Panc1 (cell line): ENCODE results near the gene SNRNP40. TPM values are rescaled to one million over a fixed set of nuclear protein-coding genes. Genes with fewer than 3 reads are reported as not detected.

ENCODE experiments used
- ATAC-seq: fragments of 200-7000 bp; cut with Tn5 transposase; 2 replicates; pipeline ENCODE4 v1.9.1; 2020; ENCODE audit warnings: mild to moderate bottlenecking, moderate library complexity
- BruUV-seq: library from RNA; stranded (reverse); fragments of 400-500 nt; replicated peaks from 2 replicates; lab custom pipeline; 2021; lab: Mats Ljungman, UMichigan
- CTCF ChIA-PET: fragments of 300-600 bp; sonication (Branson Sonifier 250); formaldehyde crosslinking; loops from one replicate; lab custom pipeline; 2022; ENCODE audit warnings: antibody characterized with exemption; lab: Charles Lee
- POLR2A ChIA-PET: fragments of 300-600 bp; sonication (Branson Sonifier 250); formaldehyde crosslinking; loops from one replicate; lab custom pipeline; 2022; ENCODE audit warnings: antibody characterized with exemption; lab: Charles Lee
- DNase-seq: peaks from one replicate; pipeline ENCODE4 v3.0.0-alpha.2; 2010; ENCODE audit warnings: low read depth, low spot score
- H3K27ac ChIP-seq: 2 replicates; pipeline ENCODE4 v1.5.1; 2011; ENCODE audit warnings: mild to moderate bottlenecking, low read length, inconsistent platforms
- H3K27me3 ChIP-seq: fragments of 200-500 bp; sonication (Bioruptor generic); 2 replicates; pipeline ENCODE4 v1.6.0; 2014; ENCODE audit warnings: low read length, inconsistent platforms; ENCODE audit not compliant: control insufficient read depth, insufficient read depth
- H3K36me3 ChIP-seq: fragments of 200-500 bp; sonication (Bioruptor generic); 2 replicates; pipeline ENCODE4 v1.5.1; 2014; ENCODE audit warnings: inconsistent platforms, mild to moderate bottlenecking, low read length, moderate library complexity; ENCODE audit not compliant: control insufficient read depth, insufficient read depth
- H3K4me1 ChIP-seq: 2 replicates; pipeline ENCODE4 v1.5.1; 2011; ENCODE audit warnings: inconsistent platforms, mild to moderate bottlenecking, low read length, moderate library complexity; ENCODE audit not compliant: control insufficient read depth, insufficient read depth
- H3K4me3 ChIP-seq, 2 experiments: 2 replicates each; pipeline ENCODE4 v1.5.1; 2011 to 2012; ENCODE audit warnings: low read depth in 2 of 2, low read length in 2 of 2, mild to moderate bottlenecking in 2 of 2, inconsistent platforms in 1 of 2, moderate library complexity in 1 of 2
- H3K9me3 ChIP-seq: fragments of 200-500 bp; sonication (Bioruptor generic); 2 replicates; pipeline ENCODE4 v1.5.1; 2014; ENCODE audit warnings: low read depth, mild to moderate bottlenecking, inconsistent platforms, low read length, moderate library complexity; ENCODE audit not compliant: control insufficient read depth, insufficient read depth
- POLR2AphosphoS5 ChIP-seq: IDR thresholded peaks from 2 replicates; pipeline ENCODE4 v1.6.1; 2012; ENCODE audit warnings: mild to moderate bottlenecking, low read depth, low read length, moderate library complexity
- REST ChIP-seq, 2 experiments: IDR thresholded peaks; 2 replicates each; pipeline ENCODE4 v1.6.1; 2011 to 2012; ENCODE audit warnings: low read depth in 2 of 2, control low read depth in 1 of 2, low read length in 1 of 2, mild to moderate bottlenecking in 1 of 2, moderate library complexity in 1 of 2; ENCODE audit not compliant: insufficient read depth in 1 of 2
- SIN3A ChIP-seq: IDR thresholded peaks from 2 replicates; pipeline ENCODE4 v1.6.1; 2012; ENCODE audit warnings: low read depth, mild to moderate bottlenecking, low read length, moderate library complexity, borderline replicate concordance; ENCODE audit not compliant: insufficient read depth
- TCF7L2 ChIP-seq: IDR thresholded peaks from 2 replicates; pipeline ENCODE4 v1.6.1; 2011; ENCODE audit warnings: mild to moderate bottlenecking, low read depth, low read length, inconsistent platforms
- in situ Hi-C: cut with HindIII; loops from 2 replicates; pipeline ENCODE4 v1.10.0; 2016; ENCODE audit warnings: low sequenced_read_pairs, low pct_unique_long_range_greater_than_20kb
- intact Hi-C: fragments of 100-400 bp; cut with micrococcal nuclease; formaldehyde crosslinking; loops from one replicate; pipeline ENCODE4 v1.10.0; 2022; ENCODE audit not compliant: unreplicated experiment
- total RNA-seq: library from RNA; stranded (reverse); gene quantifications from one replicate; pipeline ENCODE4 v1.2.1, GENCODE V29; 2021; ENCODE audit not compliant: unreplicated experiment
- TF ChIP-seq, protein P1 (sequence below): fragments of 450-650 bp; IDR thresholded peaks from 2 replicates; pipeline ENCODE4 v1.5.1; 2017; ENCODE audit warnings: mild to moderate bottlenecking

SNRNP40 gene
- total RNA-seq, 1 experiment from 2014 or later, result 99.3 TPM

- no peak for DNase-seq
- Histone ChIP-seq H3K4me3 (peak within 1 kb of the TSS; percentile 33 to 41), H3K4me1 (no peaks in the 10 kb centered on the region), H3K9me3 (no peaks in the 10 kb centered on the region), H3K36me3 (no peaks in the 10 kb centered on the region), H3K27me3 (peaks cover 14% of the 10 kb centered on the region), H3K27ac (no peak within 1 kb of the TSS)
- POLR2A ChIA-PET, result no interaction called here
- in situ Hi-C loops (no loop called here), intact Hi-C loops (loop anchor here (10.0 kb wide), 1 partner anchor 55 kb away; no protein-coding TSS in a partner anchor)
- TF ChIP-seq SIN3A (no peak), POLR2AphosphoS5 (no peak), REST (IDR thresholded peaks at IDR 0.05; ENCODE audit: insufficient read depth in 1 of 2, low read depth in 2 of 2, low read length in 1 of 2) (no peak), TCF7L2 (no peak)
- TF ChIP-seq, protein P1, sequence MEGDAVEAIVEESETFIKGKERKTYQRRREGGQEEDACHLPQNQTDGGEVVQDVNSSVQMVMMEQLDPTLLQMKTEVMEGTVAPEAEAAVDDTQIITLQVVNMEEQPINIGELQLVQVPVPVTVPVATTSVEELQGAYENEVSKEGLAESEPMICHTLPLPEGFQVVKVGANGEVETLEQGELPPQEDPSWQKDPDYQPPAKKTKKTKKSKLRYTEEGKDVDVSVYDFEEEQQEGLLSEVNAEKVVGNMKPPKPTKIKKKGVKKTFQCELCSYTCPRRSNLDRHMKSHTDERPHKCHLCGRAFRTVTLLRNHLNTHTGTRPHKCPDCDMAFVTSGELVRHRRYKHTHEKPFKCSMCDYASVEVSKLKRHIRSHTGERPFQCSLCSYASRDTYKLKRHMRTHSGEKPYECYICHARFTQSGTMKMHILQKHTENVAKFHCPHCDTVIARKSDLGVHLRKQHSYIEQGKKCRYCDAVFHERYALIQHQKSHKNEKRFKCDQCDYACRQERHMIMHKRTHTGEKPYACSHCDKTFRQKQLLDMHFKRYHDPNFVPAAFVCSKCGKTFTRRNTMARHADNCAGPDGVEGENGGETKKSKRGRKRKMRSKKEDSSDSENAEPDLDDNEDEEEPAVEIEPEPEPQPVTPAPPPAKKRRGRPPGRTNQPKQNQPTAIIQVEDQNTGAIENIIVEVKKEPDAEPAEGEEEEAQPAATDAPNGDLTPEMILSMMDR, result no peak
- CTCF ChIA-PET, result no interaction called here
- peak; percentile 79 for ATAC-seq
- no TSS peak for BruUV-seq
Measured at GRCh38 chr1:31239653-31240241, 56.8 kb downstream of the SNRNP40 start, which contains the start of gene NKAIN1. Gene NKAIN1, minus strand, starts transcription at chr1:31239887. Its CDS starts 340 bp downstream, at chr1:31239547.

DNA sequence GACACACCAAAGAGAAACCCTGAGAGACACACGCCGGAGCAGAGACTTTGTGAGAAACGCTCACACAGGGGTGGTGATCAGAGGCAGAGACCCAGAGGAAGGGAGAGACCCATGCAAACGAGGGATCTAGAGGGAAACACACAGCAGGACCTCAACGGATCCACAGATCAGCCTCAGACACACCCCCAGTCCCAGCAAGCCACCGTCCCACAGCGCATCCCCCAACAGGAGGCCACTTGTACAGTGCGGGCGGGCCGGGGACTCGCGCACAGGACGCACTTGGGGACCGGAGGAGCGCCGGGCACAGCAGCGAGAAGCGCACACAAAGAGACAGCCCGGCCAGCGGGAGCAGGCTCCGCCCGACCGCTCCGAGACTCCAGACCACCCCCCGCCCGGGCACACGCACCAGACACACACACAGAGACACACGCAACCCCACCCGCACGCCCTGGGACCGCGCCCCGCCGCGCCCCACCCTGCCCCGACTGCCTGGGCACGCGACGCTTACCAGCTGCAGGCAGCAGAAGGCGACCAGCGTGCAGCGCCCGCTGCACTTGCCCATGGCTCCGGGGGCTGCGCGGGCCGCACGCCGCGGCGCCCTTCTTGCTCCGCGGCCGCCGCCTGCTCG is 57.5 kb downstream of the SNRNP40 start:
- no peak for TF ChIP-seq SIN3A
- TF ChIP-seq REST (IDR thresholded peaks at IDR 0.05; ENCODE audit: insufficient read depth in 1 of 2, low read depth in 2 of 2, low read length in 1 of 2), result no peak
- no peak for TF ChIP-seq POLR2AphosphoS5
- no peak for TF ChIP-seq TCF7L2
- DNase-seq (no peak), ATAC-seq (peak; percentile 79)
- Histone ChIP-seq H3K4me3 (peak overlapping the region; percentile 33 to 41), H3K27ac (no peak overlapping the region), H3K27me3 (peaks cover 14% of the 10 kb centered on the region), H3K9me3 (no peaks in the 10 kb centered on the region), H3K36me3 (no peaks in the 10 kb centered on the region), H3K4me1 (no peaks in the 10 kb centered on the region)
- POLR2A ChIA-PET, result no interaction called here
- BruUV-seq, result no TSS peak
- in situ Hi-C loops (no loop called here), intact Hi-C loops (loop anchor here (10.0 kb wide), 1 partner anchor 54 kb away; no protein-coding TSS in a partner anchor)
- CTCF ChIA-PET, result no interaction called here
